WTC11 (cell line): Measurements from ENCODE around the gene CNTRL.
"Not testable (repeated sequence)": the region's sequence is repeated elsewhere in the genome, so short reads cannot be mapped to it uniquely, and the experiment has no call there.

Source experiments
- KAT7 ChIP-seq: sonication (generic); formaldehyde crosslinking; IDR thresholded peaks from 2 replicates; pipeline ENCODE4 v1.8.1; 2023; ENCODE audit warnings: missing genetic modification reagents, mild to moderate bottlenecking, borderline replicate concordance
- NR1H2 ChIP-seq: sonication (generic); formaldehyde crosslinking; IDR thresholded peaks from 2 replicates; pipeline ENCODE4 v1.9.0; 2021; ENCODE audit warnings: mild to moderate bottlenecking, moderate library complexity, missing genetic modification reagents
- TCF7 ChIP-seq: sonication (generic); formaldehyde crosslinking; IDR thresholded peaks from 2 replicates; pipeline ENCODE4 v1.8.0; 2022; ENCODE audit warnings: mild to moderate bottlenecking, low read depth, missing genetic modification reagents, moderate library complexity
- TF ChIP-seq, protein P1 (sequence below): fragments of 200-600 bp; IDR thresholded peaks from 2 replicates; pipeline ENCODE4 v1.8.0; 2022; ENCODE audit warnings: antibody characterized with exemption

DNA sequence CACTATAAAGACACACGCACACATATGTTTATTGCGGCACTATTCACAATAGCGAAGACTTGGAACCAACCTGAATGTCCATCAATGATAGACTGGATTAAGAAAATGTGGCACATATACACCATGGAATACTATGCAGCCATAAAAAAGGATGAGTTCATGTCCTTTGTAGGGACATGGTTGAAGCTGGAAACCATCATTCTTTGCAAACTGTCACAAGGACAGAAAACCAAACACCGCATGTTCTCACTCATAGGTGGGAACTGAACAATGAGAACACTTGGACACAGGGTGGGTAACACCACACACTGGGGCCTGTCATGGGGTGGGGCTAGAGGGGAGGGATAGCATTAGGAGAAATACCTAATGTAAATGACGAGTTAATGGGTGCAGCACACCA lies 29.3 kb downstream of the CNTRL start:
- TF ChIP-seq NR1H2, KAT7, TCF7 (CRISPR knock-in tag): not testable (repeated sequence)
- TF ChIP-seq, protein P1, sequence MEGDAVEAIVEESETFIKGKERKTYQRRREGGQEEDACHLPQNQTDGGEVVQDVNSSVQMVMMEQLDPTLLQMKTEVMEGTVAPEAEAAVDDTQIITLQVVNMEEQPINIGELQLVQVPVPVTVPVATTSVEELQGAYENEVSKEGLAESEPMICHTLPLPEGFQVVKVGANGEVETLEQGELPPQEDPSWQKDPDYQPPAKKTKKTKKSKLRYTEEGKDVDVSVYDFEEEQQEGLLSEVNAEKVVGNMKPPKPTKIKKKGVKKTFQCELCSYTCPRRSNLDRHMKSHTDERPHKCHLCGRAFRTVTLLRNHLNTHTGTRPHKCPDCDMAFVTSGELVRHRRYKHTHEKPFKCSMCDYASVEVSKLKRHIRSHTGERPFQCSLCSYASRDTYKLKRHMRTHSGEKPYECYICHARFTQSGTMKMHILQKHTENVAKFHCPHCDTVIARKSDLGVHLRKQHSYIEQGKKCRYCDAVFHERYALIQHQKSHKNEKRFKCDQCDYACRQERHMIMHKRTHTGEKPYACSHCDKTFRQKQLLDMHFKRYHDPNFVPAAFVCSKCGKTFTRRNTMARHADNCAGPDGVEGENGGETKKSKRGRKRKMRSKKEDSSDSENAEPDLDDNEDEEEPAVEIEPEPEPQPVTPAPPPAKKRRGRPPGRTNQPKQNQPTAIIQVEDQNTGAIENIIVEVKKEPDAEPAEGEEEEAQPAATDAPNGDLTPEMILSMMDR, result not testable (repeated sequence)
